ENCODE measurements around the gene ARID2.

ARID2 gene

GRCh38 chr12:45729233-45730083, at the start of gene ARID2:
Gene ARID2 (plus strand): TSS chr12:45729706. CDS start chr12:45729837, 131 bp downstream.
- no peaks in the 10 kb centered on the region for H3K9me3 ChIP-seq (ENCODE audit: control insufficient read depth, low read length)
- H3K9ac ChIP-seq: peak within 1 kb of the TSS; percentile 92
- H3K27ac ChIP-seq: peak within 1 kb of the TSS; percentile 95
- no peak for TF ChIP-seq CTCF (IDR thresholded peaks at IDR 0.05)
- peaks cover 13% of the 10 kb centered on the region for H3K4me1 ChIP-seq
- H2AFZ ChIP-seq: peak within 1 kb of the TSS; percentile 95
- H3K4me2 ChIP-seq (ENCODE audit: low read length): peak within 1 kb of the TSS; percentile 83
- peak within 1 kb of the TSS; percentile 89 for H3K4me3 ChIP-seq (ENCODE audit: low read depth, low read length)
- no peaks in the 10 kb centered on the region for H3K27me3 ChIP-seq (ENCODE audit: control insufficient read depth, insufficient read depth, low read length)
- H3K36me3 ChIP-seq (ENCODE audit: control insufficient read depth, insufficient read depth, low read length): no peaks in the 10 kb centered on the region
- H3K79me2 ChIP-seq: peaks cover 14% of the 10 kb centered on the region

DNA sequence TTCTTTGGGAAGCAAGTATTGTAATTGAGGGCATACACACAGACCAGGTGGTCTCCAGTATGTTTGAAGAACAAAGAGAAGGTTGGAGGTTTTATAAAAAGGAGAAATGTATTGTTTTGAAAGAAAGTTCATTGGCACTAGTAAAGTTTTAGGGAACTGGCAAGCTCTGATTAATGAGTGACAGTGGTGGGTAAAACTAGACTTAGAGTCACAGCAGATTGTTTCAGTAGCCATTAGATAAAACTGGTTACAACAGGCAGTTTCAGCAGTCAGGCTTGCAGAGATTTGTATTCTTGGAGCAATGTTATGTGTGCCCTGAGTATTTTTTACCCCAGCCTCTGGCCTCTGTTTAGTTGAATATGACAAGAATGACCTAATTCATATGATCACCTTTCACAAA, 49.1 kb upstream of the ARID2 start:
- H3K4me2 ChIP-seq (ENCODE audit: low read length): no peak overlapping the region
- H3K4me1 ChIP-seq: no peaks in the 10 kb centered on the region
- no peak overlapping the region for H2AFZ ChIP-seq
- no peaks in the 10 kb centered on the region for H3K79me2 ChIP-seq
- no peak overlapping the region for H3K27ac ChIP-seq
- TF ChIP-seq CTCF (IDR thresholded peaks at IDR 0.05): no peak
- no peaks in the 10 kb centered on the region for H3K27me3 ChIP-seq (ENCODE audit: control insufficient read depth, insufficient read depth, low read length)
- H3K36me3 ChIP-seq (ENCODE audit: control insufficient read depth, insufficient read depth, low read length): no peaks in the 10 kb centered on the region
- no peak overlapping the region for H3K9ac ChIP-seq
- no peak overlapping the region for H3K4me3 ChIP-seq (ENCODE audit: low read depth, low read length)
- H3K9me3 ChIP-seq (ENCODE audit: control insufficient read depth, low read length): no peaks in the 10 kb centered on the region

GRCh38 chr12:45681465-45681864, 48.0 kb upstream of the ARID2 start:
- H3K36me3 ChIP-seq (ENCODE audit: control insufficient read depth, insufficient read depth, low read length): no peaks in the 10 kb centered on the region
- H3K4me1 ChIP-seq: no peaks in the 10 kb centered on the region
- H3K4me2 ChIP-seq (ENCODE audit: low read length): no peak overlapping the region
- no peaks in the 10 kb centered on the region for H3K27me3 ChIP-seq (ENCODE audit: control insufficient read depth, insufficient read depth, low read length)
- no peak overlapping the region for H3K4me3 ChIP-seq (ENCODE audit: low read depth, low read length)
- H3K9ac ChIP-seq: no peak overlapping the region
- H3K9me3 ChIP-seq (ENCODE audit: control insufficient read depth, low read length): no peaks in the 10 kb centered on the region
- no peak for TF ChIP-seq CTCF (IDR thresholded peaks at IDR 0.05)
- H3K79me2 ChIP-seq: no peaks in the 10 kb centered on the region
- no peak overlapping the region for H3K27ac ChIP-seq
- no peak overlapping the region for H2AFZ ChIP-seq

DNA sequence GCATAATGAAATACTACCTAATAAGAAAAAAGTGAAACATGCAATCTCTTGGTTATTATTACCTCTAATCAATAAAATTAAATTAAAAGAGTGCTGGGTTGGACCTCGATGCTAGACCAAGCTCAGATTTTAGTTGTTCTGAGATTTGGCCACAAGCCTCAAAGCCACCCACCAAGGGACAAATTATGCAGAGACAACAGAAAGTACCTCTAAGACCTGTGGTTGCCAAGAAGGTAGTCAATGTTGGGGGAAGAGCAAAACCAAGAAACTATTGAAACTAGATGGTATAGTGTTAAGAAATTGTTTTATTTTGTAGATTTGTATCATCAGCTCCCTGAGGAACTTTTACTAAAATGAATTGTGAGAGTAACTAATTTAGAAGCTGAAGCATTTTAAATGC, 43.8 kb upstream of the ARID2 start:
- Histone ChIP-seq H3K4me1 (peaks cover 7% of the 10 kb centered on the region), H3K4me3 (ENCODE audit: low read depth, low read length) (no peak overlapping the region), H3K36me3 (ENCODE audit: control insufficient read depth, insufficient read depth, low read length) (no peaks in the 10 kb centered on the region), H3K27ac (no peak overlapping the region), H3K27me3 (ENCODE audit: control insufficient read depth, insufficient read depth, low read length) (no peaks in the 10 kb centered on the region), H3K9me3 (ENCODE audit: control insufficient read depth, low read length) (no peaks in the 10 kb centered on the region), H3K4me2 (ENCODE audit: low read length) (no peak overlapping the region), H3K79me2 (no peaks in the 10 kb centered on the region), H2AFZ (no peak overlapping the region), H3K9ac (no peak overlapping the region)
- TF ChIP-seq CTCF (IDR thresholded peaks at IDR 0.05): no peak

All from parathyroid adenoma (tissue), 2 donors.